Fibroblast of lung (primary cell): ENCODE measurements around the gene IKZF2. TPM values are rescaled to one million over a fixed set of nuclear protein-coding genes. Genes with fewer than 3 reads are reported as not detected.

Experiments
- DNase-seq, 2 donors: peaks; one replicate each; pipeline versions ENCODE4 v3.0.0 to v3.0.0-alpha.2; 2010; ENCODE audit warnings: low read depth in 2 of 2
- H2AFZ ChIP-seq: 2 replicates; pipeline ENCODE4 v1.5.1; 2012; ENCODE audit warnings: low read length, control low read depth, inconsistent platforms
- H3K27ac ChIP-seq: 2 replicates; pipeline ENCODE4 v1.5.1; 2011; ENCODE audit warnings: low read length, control low read depth; ENCODE audit not compliant: insufficient read depth
- H3K27me3 ChIP-seq: 2 replicates; pipeline ENCODE4 v1.5.1; 2011; ENCODE audit warnings: mild to moderate bottlenecking, low read length; ENCODE audit not compliant: control insufficient read depth, insufficient read depth
- H3K36me3 ChIP-seq: 2 replicates; pipeline ENCODE4 v1.5.1; 2011; ENCODE audit warnings: low read length; ENCODE audit not compliant: control insufficient read depth, insufficient read depth
- H3K4me1 ChIP-seq: 2 replicates; pipeline ENCODE4 v1.5.1; 2011; ENCODE audit warnings: low read length; ENCODE audit not compliant: control insufficient read depth, insufficient read depth; ENCODE audit errors: extremely low read depth
- H3K4me2 ChIP-seq: 2 replicates; pipeline ENCODE4 v1.5.1; 2011; ENCODE audit warnings: low read length, control low read depth; ENCODE audit not compliant: insufficient read depth; ENCODE audit errors: extremely low read depth
- H3K4me3 ChIP-seq, 4 experiments: fragments of 200-600 bp in 1 of 4; sonication (generic) in 1 of 4; replicated peaks in 1 of 4; 2 replicates each; pipeline ENCODE4 v1.5.1; 2011 to 2016; ENCODE audit warnings: low read length in 4 of 4, low read depth in 3 of 4, mild to moderate bottlenecking in 3 of 4, control low read depth in 2 of 4, inconsistent platforms in 1 of 4, mixed read lengths in 1 of 4; ENCODE audit not compliant: insufficient read depth in 1 of 4; ENCODE audit errors: control extremely low read depth in 1 of 4
- H3K79me2 ChIP-seq: 2 replicates; pipeline ENCODE4 v1.5.1; 2012; ENCODE audit warnings: mild to moderate bottlenecking, low read length, inconsistent platforms; ENCODE audit not compliant: control insufficient read depth, insufficient read depth
- H3K9ac ChIP-seq: 2 replicates; pipeline ENCODE4 v1.5.1; 2011; ENCODE audit warnings: mild to moderate bottlenecking, low read length, control low read depth; ENCODE audit not compliant: insufficient read depth
- H3K9me3 ChIP-seq: 2 replicates; pipeline ENCODE4 v1.5.1; 2012; ENCODE audit warnings: low read depth, low read length; ENCODE audit not compliant: control insufficient read depth, insufficient read depth
- H4K20me1 ChIP-seq: 2 replicates; pipeline ENCODE4 v1.5.1; 2011; ENCODE audit warnings: low read length; ENCODE audit not compliant: control insufficient read depth, insufficient read depth; ENCODE audit errors: extremely low read depth
- EZH2 ChIP-seq: IDR thresholded peaks from 2 replicates; pipeline ENCODE4 v1.5.1; 2012; ENCODE audit warnings: low read length, control low read depth, mild to moderate bottlenecking; ENCODE audit errors: missing control alignments
- polyA plus RNA-seq, 2 donors: library from polyadenylated mRNA; depleted of rRNA in 1 of 2; stranded (reverse) in 1 of 2; unstranded in 1 of 2; fragments of >200 nt; gene quantifications; 2 replicates each; pipeline ENCODE4 v1.2.1, GENCODE V29; 2011 to 2012; ENCODE audit warnings: missing spikeins in 1 of 2
- total RNA-seq: library from RNA; depleted of rRNA; stranded (reverse); fragments of >200 nt; gene quantifications from 2 replicates; pipeline ENCODE4 v1.2.1, GENCODE V29; 2014
- TF ChIP-seq, protein P1 (sequence below), 2 donors: IDR thresholded peaks in 1 of 2; conservative IDR thresholded peaks in 1 of 2; 1 replicate in 1 of 2; 2 replicates in 1 of 2; pipeline ENCODE4 v1.5.1; 2011 to 2012; ENCODE audit warnings: low read length in 2 of 2, control low read depth in 1 of 2, inconsistent platforms in 1 of 2, low read depth in 1 of 2, mild to moderate bottlenecking in 1 of 2

Gene IKZF2
- total and polyA plus RNA-seq, 2 donors (not counting 1 experiment from before 2014, with no cell fraction given) = 4.9 to 17.2 TPM

DNA sequence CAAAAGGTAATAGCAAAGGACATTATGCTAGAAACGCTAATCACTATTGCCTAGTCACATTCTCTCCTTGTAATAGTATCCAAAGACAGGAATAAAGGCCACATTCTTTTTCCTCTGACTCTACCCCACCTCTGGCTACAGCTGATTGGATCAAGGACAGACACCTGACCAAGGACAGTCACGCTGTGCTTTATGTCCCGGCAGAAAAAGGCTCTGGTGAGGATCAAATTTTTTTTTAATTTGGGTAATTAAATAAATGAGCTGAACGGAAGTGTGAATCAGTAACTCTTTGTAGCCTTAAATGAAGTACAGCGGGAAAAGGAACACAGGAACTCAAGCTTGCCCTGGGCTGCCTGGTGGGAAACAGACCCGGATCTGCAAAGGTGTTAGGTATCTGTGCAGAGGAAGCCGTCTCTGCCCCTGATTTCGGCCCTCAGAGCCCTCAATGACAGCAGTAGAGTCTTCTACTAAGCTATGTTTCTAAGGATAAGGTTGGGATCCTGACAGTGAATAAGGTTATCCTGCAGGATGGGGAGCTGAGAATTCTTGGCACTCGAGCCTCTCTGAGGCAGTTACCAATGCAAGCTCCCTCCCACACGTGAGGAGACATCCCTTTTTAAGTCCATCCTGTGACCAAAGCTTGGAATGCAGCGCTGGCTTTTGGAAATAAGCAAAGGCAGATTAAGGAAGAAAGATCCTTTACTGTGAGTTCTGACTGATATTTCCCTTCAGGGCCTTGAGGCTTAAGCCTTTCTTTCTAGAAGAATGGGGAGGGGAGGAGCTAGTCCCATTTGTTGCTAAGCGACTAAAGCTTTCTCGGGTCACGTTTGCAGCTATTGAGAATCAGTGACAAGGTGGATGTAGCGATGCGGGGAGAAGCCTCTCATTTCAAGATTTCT, 37.8 kb upstream of the IKZF2 start:
- no peak for TF ChIP-seq EZH2
- TF ChIP-seq, protein P1, sequence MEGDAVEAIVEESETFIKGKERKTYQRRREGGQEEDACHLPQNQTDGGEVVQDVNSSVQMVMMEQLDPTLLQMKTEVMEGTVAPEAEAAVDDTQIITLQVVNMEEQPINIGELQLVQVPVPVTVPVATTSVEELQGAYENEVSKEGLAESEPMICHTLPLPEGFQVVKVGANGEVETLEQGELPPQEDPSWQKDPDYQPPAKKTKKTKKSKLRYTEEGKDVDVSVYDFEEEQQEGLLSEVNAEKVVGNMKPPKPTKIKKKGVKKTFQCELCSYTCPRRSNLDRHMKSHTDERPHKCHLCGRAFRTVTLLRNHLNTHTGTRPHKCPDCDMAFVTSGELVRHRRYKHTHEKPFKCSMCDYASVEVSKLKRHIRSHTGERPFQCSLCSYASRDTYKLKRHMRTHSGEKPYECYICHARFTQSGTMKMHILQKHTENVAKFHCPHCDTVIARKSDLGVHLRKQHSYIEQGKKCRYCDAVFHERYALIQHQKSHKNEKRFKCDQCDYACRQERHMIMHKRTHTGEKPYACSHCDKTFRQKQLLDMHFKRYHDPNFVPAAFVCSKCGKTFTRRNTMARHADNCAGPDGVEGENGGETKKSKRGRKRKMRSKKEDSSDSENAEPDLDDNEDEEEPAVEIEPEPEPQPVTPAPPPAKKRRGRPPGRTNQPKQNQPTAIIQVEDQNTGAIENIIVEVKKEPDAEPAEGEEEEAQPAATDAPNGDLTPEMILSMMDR (conservative IDR thresholded peaks at IDR 0.05 in 1 of 2, IDR thresholded peaks at IDR 0.05 in 1 of 2; ENCODE audit: low read depth in 1 of 2, low read length in 2 of 2) = no peak
- Histone ChIP-seq H3K79me2 (no peaks in the 10 kb centered on the region), H2AFZ (peak overlapping the region; percentile 90), H3K4me3 (no peak overlapping the region), H3K27me3 (no peaks in the 10 kb centered on the region), H3K27ac (no peak overlapping the region), H3K36me3 (no peaks in the 10 kb centered on the region), H3K4me1 (peaks cover 14% of the 10 kb centered on the region), H4K20me1 (no peaks in the 10 kb centered on the region), H3K9me3 (no peaks in the 10 kb centered on the region), H3K4me2 (no peak overlapping the region), H3K9ac (no peak overlapping the region)
- DNase-seq = peak; percentile 16 to 54

GRCh38 chr2:213188533-213188867, 37.1 kb upstream of the IKZF2 start:
- H3K4me3 ChIP-seq = no peak overlapping the region
- H3K36me3 ChIP-seq = no peaks in the 10 kb centered on the region
- no peaks in the 10 kb centered on the region for H3K27me3 ChIP-seq
- H3K79me2 ChIP-seq = no peaks in the 10 kb centered on the region
- no peak for DNase-seq
- H2AFZ ChIP-seq = peak overlapping the region; percentile 79
- TF ChIP-seq EZH2 = no peak
- TF ChIP-seq, protein P1 (conservative IDR thresholded peaks at IDR 0.05 in 1 of 2, IDR thresholded peaks at IDR 0.05 in 1 of 2; ENCODE audit: low read depth in 1 of 2, low read length in 2 of 2) = no peak
- H3K4me1 ChIP-seq = peaks cover 14% of the 10 kb centered on the region
- peak overlapping the region; percentile 51 for H3K4me2 ChIP-seq
- H4K20me1 ChIP-seq = no peaks in the 10 kb centered on the region
- H3K27ac ChIP-seq = no peak overlapping the region
- H3K9me3 ChIP-seq = no peaks in the 10 kb centered on the region
- no peak overlapping the region for H3K9ac ChIP-seq

DNA sequence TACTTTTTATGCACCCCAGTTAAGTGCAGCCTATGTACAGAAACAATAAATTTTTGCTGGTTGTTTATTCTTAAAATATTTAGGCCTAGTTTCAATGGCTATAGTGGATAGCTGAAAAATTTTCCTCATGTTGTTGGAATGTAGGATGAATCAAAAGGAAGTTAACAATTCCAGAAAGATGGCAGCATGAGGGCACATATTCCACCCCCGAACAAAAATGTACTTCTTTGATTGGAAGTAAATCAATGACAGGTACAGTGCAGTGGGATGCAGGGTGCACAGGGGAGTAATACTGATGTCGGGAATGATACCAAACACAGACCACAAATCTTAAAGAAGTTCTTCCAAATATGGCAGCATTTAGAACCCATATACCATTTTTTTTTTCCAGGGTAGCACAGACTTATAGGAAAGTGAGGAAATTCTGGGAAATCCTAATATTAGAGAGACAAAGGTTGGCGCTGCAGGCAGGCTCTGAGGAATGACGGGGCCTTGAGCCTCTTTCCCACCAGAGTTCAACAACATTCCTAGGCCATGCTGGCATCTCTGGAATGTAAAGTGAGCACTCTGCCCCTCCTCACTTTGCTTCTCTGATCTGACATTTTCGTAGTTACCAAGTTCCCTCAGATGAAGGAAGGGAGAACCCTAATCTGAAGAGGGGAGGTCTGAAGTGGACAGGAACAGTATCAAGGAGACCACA, 36.6 kb upstream of the IKZF2 start:
- Histone ChIP-seq H3K4me2 (peak overlapping the region; percentile 51), H2AFZ (peak overlapping the region; percentile 79), H3K9me3 (no peaks in the 10 kb centered on the region), H3K9ac (no peak overlapping the region), H3K27me3 (no peaks in the 10 kb centered on the region), H4K20me1 (no peaks in the 10 kb centered on the region), H3K4me3 (no peak overlapping the region), H3K27ac (peak overlapping the region; percentile 27), H3K36me3 (no peaks in the 10 kb centered on the region), H3K79me2 (no peaks in the 10 kb centered on the region), H3K4me1 (peaks cover 14% of the 10 kb centered on the region)
- DNase-seq = peak; percentile 31 to 82
- TF ChIP-seq, protein P1 (conservative IDR thresholded peaks at IDR 0.05 in 1 of 2, IDR thresholded peaks at IDR 0.05 in 1 of 2; ENCODE audit: low read depth in 1 of 2, low read length in 2 of 2) = no peak
- TF ChIP-seq EZH2 = no peak
